Fibroblast of the conjunctiva (primary cell): ENCODE data around the gene MUC7.
"Not testable (repeated sequence)": the region's sequence is repeated elsewhere in the genome, so short reads cannot be mapped to it uniquely, and the experiment has no call there.

Source experiments
- DNase-seq: peaks from one replicate; pipeline ENCODE4 v3.0.0-alpha.2; 2010; ENCODE audit warnings: low read depth

Gene MUC7

GRCh38 chr4:70471897-70472296 lies at the start of gene MUC7:
Gene MUC7, plus strand, starts transcription at chr4:70472197. Its CDS starts 1,825 bp downstream, at chr4:70474022.
- DNase-seq: no peak

GRCh38 chr4:70425306-70425705 lies 46.7 kb upstream of the MUC7 start:
- DNase-seq: no peak

GRCh38 chr4:70426789-70427188 lies 45.2 kb upstream of the MUC7 start:
- DNase-seq: no peak

- no peak for DNase-seq
Measured at GRCh38 chr4:70437197-70437596, 34.8 kb upstream of the MUC7 start.

- no peak for DNase-seq
Measured at GRCh38 chr4:70442474-70442873, 29.5 kb upstream of the MUC7 start.

GRCh38 chr4:70443329-70443728 lies 28.7 kb upstream of the MUC7 start:
- DNase-seq: no peak

GRCh38 chr4:70449220-70449619 lies 22.8 kb upstream of the MUC7 start:
- DNase-seq: no peak

- DNase-seq: no peak
Measured at GRCh38 chr4:70452946-70453345, 19.1 kb upstream of the MUC7 start.

- DNase-seq: no peak
Measured at GRCh38 chr4:70463335-70463734, 8.7 kb upstream of the MUC7 start.

- DNase-seq: no peak
Measured at GRCh38 chr4:70473679-70474078, 1.7 kb downstream of the MUC7 start.

GRCh38 chr4:70488748-70489147 lies 16.8 kb downstream of the MUC7 start:
- no peak for DNase-seq

GRCh38 chr4:70496231-70496630 lies 24.2 kb downstream of the MUC7 start:
- DNase-seq: no peak

- DNase-seq: not testable (repeated sequence)
Measured at GRCh38 chr4:70501838-70502237, 29.8 kb downstream of the MUC7 start.

GRCh38 chr4:70504733-70505132 lies 32.7 kb downstream of the MUC7 start:
- no peak for DNase-seq

GRCh38 chr4:70505151-70505748 lies 33.3 kb downstream of the MUC7 start:
- peak; percentile 31 for DNase-seq

- DNase-seq: no peak
Measured at GRCh38 chr4:70508801-70509200, 36.8 kb downstream of the MUC7 start.

GRCh38 chr4:70511365-70511764 lies 39.4 kb downstream of the MUC7 start:
- DNase-seq: no peak

- DNase-seq: no peak
Measured at GRCh38 chr4:70515367-70516250, 43.6 kb downstream of the MUC7 start.

GRCh38 chr4:70518269-70518668 lies 46.3 kb downstream of the MUC7 start, which contains the start of gene AMTN:
Gene AMTN, plus strand, starts transcription at chr4:70518569. Its CDS starts 209 bp downstream, at chr4:70518778.
- DNase-seq: no peak

- no peak for DNase-seq
Measured at GRCh38 chr4:70518716-70519115, 46.7 kb downstream of the MUC7 start.

GRCh38 chr4:70522626-70523025 lies 50.6 kb downstream of the MUC7 start:
- no peak for DNase-seq

- DNase-seq: no peak
Measured at GRCh38 chr4:70530997-70531396, 59.0 kb downstream of the MUC7 start.

- DNase-seq: no peak
Measured at GRCh38 chr4:70531981-70532380, 60.0 kb downstream of the MUC7 start.
